BJ (cell line): Measurements from ENCODE around the gene PMP22. TPM values are rescaled to one million over a fixed set of nuclear protein-coding genes. Genes with fewer than 3 reads are reported as not detected.

Experiments
- CTCF ChIA-PET: fragments of 350-600 bp; formaldehyde crosslinking; extraction: SDS; loops from one replicate; lab custom pipeline; 2021; ENCODE audit warnings: antibody characterized with exemption, inconsistent platforms; lab: Yijun Ruan, JAX
- POLR2A ChIA-PET: fragments of 300-600 bp; sonication (Branson Sonifier 250); formaldehyde crosslinking; extraction: SDS; loops from one replicate; lab custom pipeline; 2021; ENCODE audit warnings: antibody characterized with exemption; lab: Charles Lee
- DNase-seq: peaks from one replicate; pipeline ENCODE4 v3.0.0-alpha.2; 2011; ENCODE audit warnings: low read depth
- H3K27me3 ChIP-seq: 2 replicates; pipeline ENCODE4 v1.6.0; 2011; ENCODE audit warnings: low read length; ENCODE audit not compliant: control insufficient read depth, insufficient read depth
- H3K36me3 ChIP-seq: 2 replicates; pipeline ENCODE4 v1.5.1; 2011; ENCODE audit warnings: low read length; ENCODE audit not compliant: control insufficient read depth, insufficient read depth
- H3K4me3 ChIP-seq: 2 replicates; pipeline ENCODE4 v1.5.1; 2011; ENCODE audit warnings: low read depth, mild to moderate bottlenecking, control low read depth, low read length
- CTCF ChIP-seq: IDR thresholded peaks from 2 replicates; pipeline ENCODE4 v1.5.1; 2011; ENCODE audit warnings: low read depth, mild to moderate bottlenecking, control low read depth, inconsistent platforms, low read length, moderate library complexity; ENCODE audit not compliant: insufficient read depth
- polyA plus RNA-seq: library from polyadenylated mRNA; depleted of rRNA; stranded (reverse); fragments of >200 nt; gene quantifications from 2 replicates; pipeline ENCODE4 v1.2.3, GENCODE V29; 2011; rRNA removed
- small RNA-seq: library from RNA; depleted of rRNA; stranded (forward); fragments of <200 nt; gene quantifications from one replicate; pipeline ENCODE3, GENCODE V24; 2012; ENCODE audit warnings: low replicate concordance, low read depth; ENCODE audit not compliant: insufficient read length

Gene PMP22
- polyA plus RNA-seq, 1 experiment, result 208 TPM

GRCh38 chr17:15181333-15181732 is 83.8 kb downstream of the PMP22 start:
- no peaks in the 10 kb centered on the region for H3K36me3 ChIP-seq
- peaks cover 3% of the 10 kb centered on the region for H3K27me3 ChIP-seq
- H3K4me3 ChIP-seq, result no peak overlapping the region
- TF ChIP-seq CTCF, result no peak
- CTCF ChIA-PET, result interaction anchor here (1.3 kb wide), 1 partner anchor 10 kb away, joined by 7 read pairs; no protein-coding TSS in a partner anchor
- POLR2A ChIA-PET, result no interaction called here
- DNase-seq, result no peak

- no peak for TF ChIP-seq CTCF
- no peak for DNase-seq
- Histone ChIP-seq H3K27me3 (peaks cover 3% of the 10 kb centered on the region), H3K4me3 (no peak overlapping the region), H3K36me3 (no peaks in the 10 kb centered on the region)
- ChIA-PET POLR2A (no interaction called here), CTCF (interaction anchor here (0.9 kb wide), 1 partner anchor 9 kb away, joined by 3 read pairs; no protein-coding TSS in a partner anchor)
Measured at GRCh38 chr17:15180121-15180561, 85.0 kb downstream of the PMP22 start.

Small RNA genes lying within 50 kb of the gene (small RNA-seq; reads per million reads assigned to genes)
- gene MIR4731 (not detected), gene RNU6-799P (not detected)

Other genes with a start within 250 kb of the PMP22 start
- 0.17 and 0.21 TPM in 2 replicates for gene TEKT3, start 76.3 kb upstream of the PMP22 start, polyA plus RNA-seq
- gene CDRT4, start 202.3 kb upstream of the PMP22 start, polyA plus RNA-seq, result 1.6 and 5.9 TPM in 2 replicates